HG02571 (cell line): Measurements from ENCODE around the gene FGG.

Source experiments
- ATAC-seq: cut with Tn5 transposase; IDR thresholded peaks from one replicate; pipeline ENCODE4 v1.9.1; 2021; ENCODE audit warnings: mild to moderate bottlenecking, moderate library complexity; ENCODE audit not compliant: unreplicated experiment

The FGG gene

DNA sequence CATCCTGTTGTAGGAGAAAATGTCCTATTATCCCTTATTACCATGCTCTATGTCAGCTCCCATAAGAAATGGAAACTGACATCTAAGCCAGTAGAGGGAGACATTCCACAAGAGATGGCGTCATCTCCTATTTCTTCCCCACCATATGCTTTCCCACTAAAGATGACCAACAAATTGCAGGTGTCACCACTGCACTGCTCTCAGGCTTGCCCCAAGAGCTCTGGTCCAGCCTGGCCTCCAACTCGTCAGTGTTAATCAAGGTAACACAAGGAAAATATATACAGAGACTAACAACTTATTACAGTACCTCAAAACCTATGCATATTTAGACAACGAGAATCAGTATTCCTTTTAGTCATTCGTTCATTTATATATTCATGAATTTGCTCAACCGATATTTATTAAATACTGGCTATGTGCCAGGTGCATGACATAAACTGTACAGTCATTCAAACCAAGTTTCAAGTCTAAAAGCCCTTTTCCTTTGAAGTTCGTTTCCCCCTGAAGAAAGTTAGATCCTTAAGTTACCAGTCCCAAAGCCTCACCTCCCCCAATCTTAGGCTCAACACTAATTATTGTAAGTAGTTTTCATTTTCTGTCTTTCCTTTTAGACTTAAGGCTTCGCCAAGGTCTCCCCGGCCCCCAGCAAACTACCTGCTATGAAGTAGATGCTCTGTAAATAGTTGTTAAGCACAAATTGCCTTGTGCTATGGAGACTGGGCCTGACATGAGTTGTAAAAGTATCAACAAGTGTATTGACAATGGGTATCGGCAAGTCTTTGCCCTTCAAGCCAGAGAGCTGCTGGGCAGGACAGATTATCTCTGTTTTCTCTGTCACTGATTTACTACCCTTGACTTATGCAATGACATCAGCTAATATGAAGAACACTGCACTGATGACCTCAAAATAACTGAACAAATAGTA lies 52.7 kb downstream of the FGG start:
- peak; percentile 74 for ATAC-seq

DNA sequence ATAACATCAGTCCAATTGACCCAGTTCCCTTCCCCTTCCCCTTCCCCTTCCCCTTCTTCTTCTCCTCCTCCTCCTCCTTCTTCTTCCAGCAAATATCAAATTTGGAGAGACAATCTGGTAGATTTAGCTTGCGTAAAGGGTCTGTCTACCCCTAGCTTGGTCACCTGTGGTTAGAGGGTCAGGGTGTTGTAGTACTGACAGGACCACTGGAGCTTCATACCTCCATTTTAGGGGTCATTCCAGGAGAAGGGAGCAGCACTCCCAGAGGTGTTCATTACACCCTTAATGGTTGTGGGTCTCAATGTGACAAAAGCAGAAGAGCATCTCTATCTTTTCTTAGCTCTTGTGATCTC lies 53.3 kb downstream of the FGG start:
- peak; percentile 18 for ATAC-seq
